Right lobe of liver (tissue), 5 donors: Measurements from ENCODE around the gene MAGEA9B. TPM values are rescaled to one million over a fixed set of nuclear protein-coding genes. Genes with fewer than 3 reads are reported as not detected.

Experiments used
- total RNA-seq, 6 experiments: library from RNA; depleted of rRNA in 2 of 6; stranded (reverse); fragments of >200 nt in 2 of 6; fragmentation: NEBNext Ultra II Directional in 3 of 6; extraction: Animal tissue kit (Norgen Biotek cat#: 25700) in 3 of 6; gene quantifications; one replicate each; pipeline versions ENCODE4 v1.1.0 to v1.2.4, GENCODE V29; 2016 to 2023
- donor health status: DM: no; HTN: no; CAD: no.
- donor health status: DM: no; HTN: no; CAD: no.
- donor health status: DM: no; HTN: yes; CAD: no.
- donor health status: DM: no; HTN: yes; CAD: no.

Gene MAGEA9B
- total RNA-seq, 6 experiments from 2014 or later, result not detected

Other genes with a start within 250 kb of the MAGEA9B start
- 10 to 100 TPM; 12.7 to 27.3 (median 20.0) TPM for gene IDS, start 82.2 kb downstream of the MAGEA9B start, total RNA-seq
- gene EOLA1, start 46.4 kb downstream of the MAGEA9B start, total RNA-seq, result 10 to 100 TPM in 4 of 6 experiments, 1 to 10 TPM in 2; 5.2 to 13.3 (median 11.7) TPM
- not detected for gene HSFX3, start 37.5 kb downstream of the MAGEA9B start, total RNA-seq
- not detected for gene HSFX2, start 7.9 kb upstream of the MAGEA9B start, total RNA-seq
- gene TMEM185A, start 44.3 kb upstream of the MAGEA9B start, total RNA-seq, result 10 to 100 TPM in 2 of 6 experiments, 1 to 10 TPM in 4; 6.4 to 10.6 (median 7.4) TPM
- not detected for gene MAGEA11, start 124.6 kb upstream of the MAGEA9B start, total RNA-seq
- gene HSFX1, start 186.6 kb upstream of the MAGEA9B start, total RNA-seq, result 1 to 10 TPM in 1 of 6 experiments, under 1 TPM in 4, not detected in 1; 0.25 to 1.1 (median 0.70) TPM
- gene MAGEA9, start 194.5 kb upstream of the MAGEA9B start, total RNA-seq, result not detected